ENCODE results near the gene ZBED4. TPM values are rescaled to one million over a fixed set of nuclear protein-coding genes. Genes with fewer than 3 reads are reported as not detected.

Gene ZBED4
- total RNA-seq, 2 experiments from 2014 or later: 18.4 TPM

- H3K4me3 Mint-ChIP-seq: no peak overlapping the region
- H3K36me3 Mint-ChIP-seq: peaks cover 13% of the 10 kb centered on the region
- intact Hi-C loops (cut with micrococcal nuclease): loop anchor here (2.0 kb wide), 1 partner anchor 71 kb away; the partner anchor contains the start of gene ZBED4
- ChIA-PET POLR2A (no interaction called here), CTCF (no interaction called here)
- DNase-seq: no peak
- no peaks in the 10 kb centered on the region for H3K27me3 Mint-ChIP-seq
- no peaks in the 10 kb centered on the region for H3K9me3 Mint-ChIP-seq
- peaks cover 31% of the 10 kb centered on the region for H3K4me1 Mint-ChIP-seq (ENCODE audit: low read depth)
- H3K27ac Mint-ChIP-seq: no peak overlapping the region
These were observed 70.6 kb downstream of the ZBED4 start for GRCh38 chr22:49924113-49924833.

- Mint-ChIP-seq H3K4me1 (ENCODE audit: low read depth) (peaks cover 28% of the 10 kb centered on the region), H3K27me3 (no peaks in the 10 kb centered on the region), H3K36me3 (peaks cover 13% of the 10 kb centered on the region), H3K27ac (peak overlapping the region; percentile 88), H3K4me3 (peak overlapping the region; percentile 68), H3K9me3 (no peaks in the 10 kb centered on the region)
- intact Hi-C loops (cut with micrococcal nuclease): loop anchor here (2.0 to 5.0 kb wide), 2 partner anchors 73 to 222 kb away; partner anchors contain the start of gene ZBED4
- peak; percentile 77 for DNase-seq
- ChIA-PET CTCF (interaction anchor here (0.9 to 1.5 kb wide), 4 partner anchors 11 to 158 kb away, joined by 3 to 17 read pairs (median 6); no protein-coding TSS in a partner anchor), POLR2A (interaction anchor here (0.6 to 1.0 kb wide), 2 partner anchors 34 to 104 kb away, joined by 3 read pairs; no protein-coding TSS in a partner anchor)
These were observed 72.0 kb downstream of the ZBED4 start for GRCh38 chr22:49925525-49926128.

GRCh38 chr22:49926916-49927315 lies 73.3 kb downstream of the ZBED4 start:
- H3K9me3 Mint-ChIP-seq: no peaks in the 10 kb centered on the region
- no peak overlapping the region for H3K4me3 Mint-ChIP-seq
- H3K4me1 Mint-ChIP-seq (ENCODE audit: low read depth): peaks cover 40% of the 10 kb centered on the region
- peaks cover 13% of the 10 kb centered on the region for H3K36me3 Mint-ChIP-seq
- intact Hi-C loops (cut with micrococcal nuclease): loop anchor here (5.0 kb wide), 1 partner anchor 220 kb away; no protein-coding TSS in a partner anchor
- peak overlapping the region; percentile 66 for H3K27ac Mint-ChIP-seq
- ChIA-PET CTCF (interaction anchor here (1.0 to 2.6 kb wide), 2 partner anchors 103 to 159 kb away, joined by 5 to 16 read pairs; no protein-coding TSS in a partner anchor), POLR2A (no interaction called here)
- no peaks in the 10 kb centered on the region for H3K27me3 Mint-ChIP-seq
- DNase-seq: no peak

- Mint-ChIP-seq H3K4me1 (ENCODE audit: low read depth) (peaks cover 40% of the 10 kb centered on the region), H3K36me3 (peaks cover 13% of the 10 kb centered on the region), H3K27ac (peak overlapping the region; percentile 66), H3K4me3 (no peak overlapping the region), H3K27me3 (no peaks in the 10 kb centered on the region), H3K9me3 (no peaks in the 10 kb centered on the region)
- no peak for DNase-seq
- intact Hi-C loops (cut with micrococcal nuclease): loop anchor here (5.0 kb wide), 1 partner anchor 220 kb away; no protein-coding TSS in a partner anchor
- CTCF ChIA-PET: interaction anchor here (1.0 to 2.6 kb wide), 2 partner anchors 103 to 160 kb away, joined by 5 to 16 read pairs; no protein-coding TSS in a partner anchor
- POLR2A ChIA-PET: no interaction called here
These were observed 74.0 kb downstream of the ZBED4 start for GRCh38 chr22:49927483-49928184.

GRCh38 chr22:49928185-49928495 lies 74.5 kb downstream of the ZBED4 start:
- peaks cover 44% of the 10 kb centered on the region for H3K4me1 Mint-ChIP-seq (ENCODE audit: low read depth)
- no peak for DNase-seq
- intact Hi-C loops (cut with micrococcal nuclease): loop anchor here (5.0 kb wide), 1 partner anchor 219 kb away; no protein-coding TSS in a partner anchor
- H3K36me3 Mint-ChIP-seq: peaks cover 13% of the 10 kb centered on the region
- no peaks in the 10 kb centered on the region for H3K9me3 Mint-ChIP-seq
- ChIA-PET CTCF (interaction anchor here (2.6 kb wide), 1 partner anchor 102 kb away, joined by 16 read pairs; no protein-coding TSS in a partner anchor), POLR2A (no interaction called here)
- no peak overlapping the region for H3K27ac Mint-ChIP-seq
- no peak overlapping the region for H3K4me3 Mint-ChIP-seq
- H3K27me3 Mint-ChIP-seq: no peaks in the 10 kb centered on the region

DNA sequence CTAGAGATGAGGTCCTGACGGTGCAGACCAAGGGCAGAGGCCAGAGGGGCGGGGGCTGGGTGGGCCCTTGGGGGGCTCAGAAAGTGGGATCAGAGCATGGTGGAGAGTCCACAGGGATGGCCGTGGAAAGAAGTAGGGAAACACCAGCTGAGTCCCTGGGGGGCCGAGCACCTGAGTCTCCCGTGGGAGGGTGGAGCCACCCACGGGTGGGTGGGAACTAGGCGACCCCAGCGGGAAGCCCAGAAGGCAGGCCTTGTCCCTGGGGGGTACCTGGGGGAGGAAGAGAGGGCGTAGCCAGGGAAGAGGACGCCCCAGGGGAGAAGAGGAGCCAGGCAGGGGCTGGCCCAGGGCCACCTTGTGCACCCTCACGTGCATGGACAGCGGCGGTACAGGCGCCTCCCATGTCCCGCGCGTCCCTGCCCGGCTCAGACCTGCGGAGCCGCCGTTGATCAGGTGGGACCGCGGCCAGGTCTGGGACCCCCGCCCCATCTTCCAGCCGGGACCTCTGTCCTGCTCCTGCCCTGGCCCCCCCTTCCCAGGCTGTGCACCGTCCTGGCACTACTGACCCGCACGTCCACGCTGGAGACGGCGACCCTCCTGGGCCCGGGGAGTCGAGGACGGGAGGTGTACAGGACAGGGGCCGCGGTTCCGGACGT lies 75.0 kb downstream of the ZBED4 start:
- intact Hi-C loops (cut with micrococcal nuclease): loop anchor here (1.0 to 5.0 kb wide), 2 partner anchors 102 to 219 kb away; no protein-coding TSS in a partner anchor
- peaks cover 48% of the 10 kb centered on the region for H3K4me1 Mint-ChIP-seq (ENCODE audit: low read depth)
- POLR2A ChIA-PET: no interaction called here
- no peak for DNase-seq
- H3K27ac Mint-ChIP-seq: no peak overlapping the region
- peaks cover 13% of the 10 kb centered on the region for H3K36me3 Mint-ChIP-seq
- no peak overlapping the region for H3K4me3 Mint-ChIP-seq
- no peaks in the 10 kb centered on the region for H3K27me3 Mint-ChIP-seq
- H3K9me3 Mint-ChIP-seq: no peaks in the 10 kb centered on the region
- CTCF ChIA-PET: interaction anchor here (2.6 kb wide), 1 partner anchor 102 kb away, joined by 16 read pairs; no protein-coding TSS in a partner anchor

DNA sequence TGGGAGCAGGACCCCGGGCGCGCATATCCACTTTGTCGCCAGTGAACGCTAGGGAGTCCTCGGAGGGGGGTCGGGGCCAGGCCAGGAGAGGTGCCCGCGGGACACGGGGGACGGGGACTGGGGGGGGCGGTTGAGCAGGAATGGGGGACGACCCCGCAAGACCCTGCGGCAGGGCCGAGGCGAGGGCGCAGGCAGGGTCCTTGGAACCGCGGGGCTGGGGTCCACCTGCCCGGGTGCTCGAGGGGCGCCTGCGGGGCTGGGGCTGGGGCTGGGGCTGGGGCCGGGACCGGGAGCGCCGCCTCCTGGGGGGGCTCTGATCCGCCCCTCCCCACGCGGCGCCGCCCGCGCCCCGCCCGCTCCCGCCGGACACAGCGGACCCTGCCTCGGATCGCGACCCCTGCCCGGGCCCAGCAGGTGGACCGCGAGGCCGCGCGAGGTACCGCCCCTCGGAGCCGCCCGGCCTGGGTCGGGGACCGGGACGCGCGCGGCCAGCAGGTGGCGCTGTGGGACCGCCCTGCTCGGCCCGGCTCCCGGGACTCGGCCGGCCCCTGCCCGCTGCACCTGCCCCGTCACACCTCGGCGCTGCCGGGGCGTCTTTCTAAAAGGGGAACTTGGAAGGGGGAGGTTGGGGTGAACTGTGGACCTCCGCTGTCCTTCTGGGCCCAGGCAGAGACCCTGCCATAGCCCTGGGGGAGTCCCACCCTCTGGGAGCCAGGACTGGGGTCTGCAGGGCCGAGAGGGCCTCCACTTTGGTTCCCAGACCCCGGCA lies 75.8 kb downstream of the ZBED4 start:
- H3K36me3 Mint-ChIP-seq: peaks cover 13% of the 10 kb centered on the region
- H3K27me3 Mint-ChIP-seq: no peaks in the 10 kb centered on the region
- intact Hi-C loops (cut with micrococcal nuclease): loop anchor here (1.0 to 5.0 kb wide), 2 partner anchors 101 to 218 kb away; no protein-coding TSS in a partner anchor
- H3K4me3 Mint-ChIP-seq: no peak overlapping the region
- CTCF ChIA-PET: interaction anchor here (0.6 to 5.0 kb wide), 12 partner anchors 15 to 596 kb away, joined by 3 to 95 read pairs (median 6); partner anchors contain the start of gene SCO2
- no peaks in the 10 kb centered on the region for H3K9me3 Mint-ChIP-seq
- POLR2A ChIA-PET: interaction anchor here (2.3 kb wide), 1 partner anchor 33 kb away, joined by 10 read pairs; no protein-coding TSS in a partner anchor
- H3K27ac Mint-ChIP-seq: no peak overlapping the region
- peaks cover 48% of the 10 kb centered on the region for H3K4me1 Mint-ChIP-seq (ENCODE audit: low read depth)
- DNase-seq: peak; percentile 80

- no peaks in the 10 kb centered on the region for H3K9me3 Mint-ChIP-seq
- no peak overlapping the region for H3K4me3 Mint-ChIP-seq
- no peak for DNase-seq
- ChIA-PET POLR2A (interaction anchor here (1.5 to 2.3 kb wide), 3 partner anchors 30 to 40 kb away, joined by 6 to 10 read pairs (median 8); partner anchors contain the start of gene PIM3), CTCF (interaction anchor here (0.6 to 5.0 kb wide), 17 partner anchors 16 to 596 kb away, joined by 3 to 95 read pairs (median 6); partner anchors contain the start of gene SCO2)
- intact Hi-C loops (cut with micrococcal nuclease): loop anchor here (1.0 to 10.0 kb wide), 3 partner anchors 100 to 605 kb away; partner anchors contain the start of gene TYMP
- H3K27me3 Mint-ChIP-seq: no peaks in the 10 kb centered on the region
- peaks cover 47% of the 10 kb centered on the region for H3K4me1 Mint-ChIP-seq (ENCODE audit: low read depth)
- peaks cover 12% of the 10 kb centered on the region for H3K36me3 Mint-ChIP-seq
- H3K27ac Mint-ChIP-seq: no peak overlapping the region
These were observed 76.4 kb downstream of the ZBED4 start for GRCh38 chr22:49929994-49930575.

GRCh38 chr22:49930596-49931412 lies 77.2 kb downstream of the ZBED4 start:
- POLR2A ChIA-PET: interaction anchor here (1.1 to 2.3 kb wide), 5 partner anchors 29 to 100 kb away, joined by 3 to 10 read pairs (median 6); partner anchors contain the start of gene PIM3
- peaks cover 40% of the 10 kb centered on the region for H3K4me1 Mint-ChIP-seq (ENCODE audit: low read depth)
- peak overlapping the region; percentile 6 for H3K4me3 Mint-ChIP-seq

More at GRCh38 chr22:49930596-49931412, 77.2 kb downstream of the ZBED4 start:
- peak; percentile 77 for DNase-seq
- CTCF ChIA-PET: interaction anchor here (0.6 to 5.0 kb wide), 23 partner anchors 9 to 278 kb away, joined by 3 to 95 read pairs (median 6); no protein-coding TSS in a partner anchor
- H3K27me3 Mint-ChIP-seq: no peaks in the 10 kb centered on the region
- H3K36me3 Mint-ChIP-seq: peaks cover 6% of the 10 kb centered on the region
- no peaks in the 10 kb centered on the region for H3K9me3 Mint-ChIP-seq
- H3K27ac Mint-ChIP-seq: peak overlapping the region; percentile 66
- intact Hi-C loops (cut with micrococcal nuclease): loop anchor here (1.0 to 10.0 kb wide), 3 partner anchors 31 to 604 kb away; partner anchors contain the start of gene TYMP

All from activated CD4-positive, alpha-beta memory T cell treated with anti-CD3 and anti-CD28 coated beads for 36 hours (primary cell).